Measurements from ENCODE around the gene WLS.

WLS gene

DNA sequence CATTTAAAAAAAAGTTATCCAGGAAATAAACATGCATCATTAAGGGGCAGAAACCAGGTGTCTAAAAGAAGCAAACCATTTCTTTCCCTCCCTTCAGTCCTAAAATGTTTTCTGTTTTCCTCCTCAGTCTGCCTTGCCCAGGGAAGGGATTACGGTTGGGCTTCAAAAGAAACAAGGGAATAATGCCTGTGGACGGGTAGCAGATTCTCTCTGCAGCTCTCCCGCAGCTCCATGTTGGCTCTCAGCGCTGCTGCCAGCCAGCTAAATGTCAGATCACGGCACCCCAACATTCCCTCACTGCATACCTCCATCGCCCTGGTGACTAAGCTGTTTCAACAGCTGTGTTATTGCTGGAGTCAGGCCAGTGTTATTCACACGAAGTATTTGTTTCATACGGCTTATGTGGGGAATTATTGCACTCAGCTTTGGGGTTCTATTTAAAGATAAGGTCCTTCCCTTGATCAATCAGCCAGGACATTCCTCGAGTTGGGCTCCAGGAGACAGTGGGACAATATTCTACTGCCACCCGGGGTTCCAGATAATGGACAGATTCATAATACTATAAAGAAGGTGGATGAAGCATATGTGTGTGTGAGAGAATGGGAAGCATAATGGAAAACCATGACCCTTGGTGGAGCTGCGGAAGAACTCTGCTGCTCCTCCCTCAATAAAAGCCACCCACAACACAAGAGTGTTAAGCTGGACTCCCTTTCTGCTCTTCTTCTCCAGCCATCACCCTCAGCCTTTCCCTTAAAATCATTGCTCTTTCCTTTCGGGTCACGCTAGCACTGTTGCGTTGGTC, 58.2 kb downstream of the WLS start:
- TF ChIP-seq GATA3 (IDR thresholded peaks at IDR 0.05; ENCODE audit: low read depth, low read length) (no peak), GATA2 (IDR thresholded peaks at IDR 0.05; ENCODE audit: low read depth, low read length) (no peak)

- TF ChIP-seq GATA3 (IDR thresholded peaks at IDR 0.05; ENCODE audit: low read depth, low read length), result no peak
- TF ChIP-seq GATA2 (IDR thresholded peaks at IDR 0.05; ENCODE audit: low read depth, low read length), result no peak
These were observed 58.9 kb downstream of the WLS start for GRCh38 chr1:68173283-68173935.

DNA sequence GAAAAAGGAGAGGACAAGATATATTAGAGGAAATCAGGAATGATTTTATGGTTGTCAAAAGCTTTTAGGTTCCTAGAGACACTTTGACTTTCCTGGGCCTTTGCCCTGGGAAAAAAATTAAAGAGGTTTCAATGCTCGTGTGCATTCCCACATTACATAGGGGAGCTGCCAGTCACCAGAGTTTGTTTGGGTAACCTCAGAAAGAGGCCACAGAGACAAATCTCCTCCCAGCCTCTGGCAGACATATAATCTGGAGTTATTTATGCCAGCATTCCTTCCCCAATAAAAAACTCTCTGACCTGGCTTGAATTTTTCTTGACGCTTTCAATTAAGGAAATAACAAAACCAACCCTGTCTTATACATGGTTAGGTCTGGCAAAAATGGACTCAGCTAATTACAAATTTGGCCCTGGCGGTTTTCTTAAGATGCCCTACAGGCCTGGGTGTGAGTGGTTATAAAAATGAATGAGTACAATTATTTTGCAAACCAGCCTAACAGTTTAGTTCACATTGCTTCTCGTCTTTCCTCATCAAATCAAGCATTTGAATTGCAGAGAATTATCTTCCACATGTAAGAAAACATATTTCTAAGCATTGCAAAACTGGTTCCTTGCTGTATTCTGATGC, 63.7 kb downstream of the WLS start:
- TF ChIP-seq GATA2 (IDR thresholded peaks at IDR 0.05; ENCODE audit: low read depth, low read length) (no peak), GATA3 (IDR thresholded peaks at IDR 0.05; ENCODE audit: low read depth, low read length) (no peak)

- TF ChIP-seq GATA3 (IDR thresholded peaks at IDR 0.05; ENCODE audit: low read depth, low read length) (no peak), GATA2 (IDR thresholded peaks at IDR 0.05; ENCODE audit: low read depth, low read length) (no peak)
These were observed 65.1 kb downstream of the WLS start for GRCh38 chr1:68167211-68167610.

DNA sequence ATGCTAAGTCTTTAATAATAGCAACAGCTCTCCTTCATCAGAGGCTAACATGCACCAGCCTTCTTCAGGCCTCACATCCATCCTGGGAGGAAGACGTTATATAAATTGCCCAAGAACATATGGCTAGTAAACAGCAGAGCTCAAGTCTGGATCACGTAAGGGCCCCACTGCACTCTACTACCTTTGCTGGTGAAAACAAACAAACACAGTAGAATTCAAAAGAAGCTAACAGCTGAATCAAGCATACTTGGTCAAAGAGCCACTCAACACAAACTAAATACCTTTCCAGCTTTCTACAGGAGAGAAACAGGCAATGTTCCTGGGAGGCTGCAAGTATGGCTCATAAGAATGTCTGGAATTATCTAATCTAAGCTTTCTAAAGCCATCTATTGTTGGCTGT, 66.0 kb downstream of the WLS start:
- no peak for TF ChIP-seq GATA3 (IDR thresholded peaks at IDR 0.05; ENCODE audit: low read depth, low read length)
- no peak for TF ChIP-seq GATA2 (IDR thresholded peaks at IDR 0.05; ENCODE audit: low read depth, low read length)

DNA sequence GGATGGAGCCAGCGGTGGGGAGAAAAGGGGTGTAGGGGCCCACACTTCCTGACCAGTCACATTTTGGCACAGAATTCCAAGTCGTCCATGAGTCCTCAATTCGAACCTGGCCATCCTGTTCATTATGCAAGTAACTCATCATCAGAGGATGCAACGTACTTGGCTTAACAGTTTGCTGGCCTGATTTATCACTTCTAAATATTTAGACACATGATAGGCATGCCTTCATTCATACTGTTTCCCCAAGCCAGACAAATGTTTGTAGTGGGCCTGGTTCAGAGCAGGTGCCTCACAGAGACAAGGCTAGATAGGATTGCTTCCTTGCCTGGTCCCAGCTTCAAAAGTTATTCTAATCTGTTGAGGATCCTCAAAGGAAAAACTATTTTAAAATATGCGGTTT, 66.7 kb downstream of the WLS start:
- no peak for TF ChIP-seq GATA3 (IDR thresholded peaks at IDR 0.05; ENCODE audit: low read depth, low read length)

DNA sequence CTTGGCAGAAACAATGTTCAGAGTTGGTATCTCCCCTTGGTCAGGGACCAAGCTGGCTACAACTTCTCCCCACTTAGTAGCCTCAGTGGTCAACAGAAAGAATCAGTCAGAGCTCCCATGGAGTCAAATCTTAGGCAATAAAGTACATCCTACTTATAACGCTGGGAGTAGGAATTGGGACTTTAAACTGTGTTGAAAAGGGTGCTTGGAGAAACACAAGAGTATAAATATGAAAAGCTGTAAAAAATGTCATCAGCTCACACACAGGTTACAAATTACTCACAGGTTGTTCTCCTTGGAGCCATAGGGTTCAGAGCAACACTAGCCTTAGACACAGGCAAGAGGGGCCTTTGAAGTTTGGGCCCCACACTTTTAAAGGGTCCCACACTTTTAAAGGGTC, 67.4 kb downstream of the WLS start:
- no peak for TF ChIP-seq GATA2 (IDR thresholded peaks at IDR 0.05; ENCODE audit: low read depth, low read length)
- TF ChIP-seq GATA3 (IDR thresholded peaks at IDR 0.05; ENCODE audit: low read depth, low read length), result no peak

- TF ChIP-seq GATA3 (IDR thresholded peaks at IDR 0.05; ENCODE audit: low read depth, low read length), result no peak
- TF ChIP-seq GATA2 (IDR thresholded peaks at IDR 0.05; ENCODE audit: low read depth, low read length), result no peak
These were observed 69.1 kb downstream of the WLS start for GRCh38 chr1:68163220-68163619.

GRCh38 chr1:68162761-68163160, 69.6 kb downstream of the WLS start:
- TF ChIP-seq GATA3 (IDR thresholded peaks at IDR 0.05; ENCODE audit: low read depth, low read length) (no peak), GATA2 (IDR thresholded peaks at IDR 0.05; ENCODE audit: low read depth, low read length) (no peak)

- TF ChIP-seq GATA2 (IDR thresholded peaks at IDR 0.05; ENCODE audit: low read depth, low read length) (no peak), GATA3 (IDR thresholded peaks at IDR 0.05; ENCODE audit: low read depth, low read length) (no peak)
These were observed 72.3 kb downstream of the WLS start for GRCh38 chr1:68160021-68160420.

DNA sequence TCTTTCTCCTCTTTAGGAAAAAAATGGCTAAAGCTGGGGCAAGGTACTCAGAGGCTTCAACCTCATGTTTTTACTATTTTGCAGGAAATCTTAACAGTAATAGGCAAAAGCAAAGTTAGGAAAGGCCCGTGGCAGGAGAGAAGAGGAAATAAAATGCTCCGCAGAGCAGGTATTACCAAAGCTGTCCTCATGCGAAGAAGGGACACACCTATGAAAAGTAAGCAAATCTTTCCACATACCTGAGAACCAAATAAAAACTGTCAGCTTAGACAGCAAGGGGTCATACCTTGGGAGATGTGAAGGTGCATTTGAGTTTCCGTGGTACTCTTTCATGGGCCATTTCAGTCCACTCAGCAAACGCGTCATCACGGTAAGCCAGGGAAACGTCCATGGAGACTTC, 73.5 kb downstream of the WLS start:
- TF ChIP-seq GATA3 (IDR thresholded peaks at IDR 0.05; ENCODE audit: low read depth, low read length) (no peak), GATA2 (IDR thresholded peaks at IDR 0.05; ENCODE audit: low read depth, low read length) (no peak)

DNA sequence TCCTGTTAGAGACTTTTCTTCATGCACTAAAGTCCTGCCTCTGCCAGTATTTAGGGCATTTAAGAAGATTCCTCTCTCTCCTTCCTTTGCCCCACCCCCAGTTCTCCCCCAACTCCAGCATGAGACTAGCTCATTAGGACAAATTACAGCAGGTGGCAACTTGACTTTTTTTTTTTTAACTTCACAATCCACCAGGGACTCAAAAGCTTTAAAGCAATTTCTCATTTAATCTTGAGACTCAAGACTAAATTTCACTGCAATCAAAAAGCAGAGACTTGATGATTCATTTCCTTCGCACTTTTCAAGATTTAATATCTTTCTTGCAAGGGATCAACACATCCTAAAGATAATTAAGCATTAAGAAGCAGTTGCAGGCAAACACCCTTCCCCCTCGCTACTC, 74.9 kb downstream of the WLS start:
- no peak for TF ChIP-seq GATA2 (IDR thresholded peaks at IDR 0.05; ENCODE audit: low read depth, low read length)
- no peak for TF ChIP-seq GATA3 (IDR thresholded peaks at IDR 0.05; ENCODE audit: low read depth, low read length)

DNA sequence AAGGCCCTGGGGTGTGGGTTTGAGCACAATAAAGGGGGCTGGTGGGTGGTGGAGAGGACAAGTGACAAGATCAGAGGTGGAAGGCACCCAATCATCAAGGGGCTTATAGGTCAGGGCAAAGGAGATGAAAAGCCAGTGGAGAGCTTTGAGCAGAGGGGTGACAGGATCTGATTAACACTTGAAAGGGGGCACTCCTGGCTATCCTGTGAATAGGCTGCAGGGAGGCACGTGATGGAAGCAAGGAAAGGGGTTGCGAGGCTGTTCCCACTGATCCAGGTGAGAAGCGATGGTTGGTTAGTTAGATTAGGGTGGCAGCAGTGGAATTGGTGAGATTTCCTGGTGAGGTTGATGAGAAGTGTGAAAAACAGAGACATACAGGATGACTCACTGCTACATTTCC, 80.6 kb downstream of the WLS start:
- no peak for TF ChIP-seq GATA2 (IDR thresholded peaks at IDR 0.05; ENCODE audit: low read depth, low read length)

DNA sequence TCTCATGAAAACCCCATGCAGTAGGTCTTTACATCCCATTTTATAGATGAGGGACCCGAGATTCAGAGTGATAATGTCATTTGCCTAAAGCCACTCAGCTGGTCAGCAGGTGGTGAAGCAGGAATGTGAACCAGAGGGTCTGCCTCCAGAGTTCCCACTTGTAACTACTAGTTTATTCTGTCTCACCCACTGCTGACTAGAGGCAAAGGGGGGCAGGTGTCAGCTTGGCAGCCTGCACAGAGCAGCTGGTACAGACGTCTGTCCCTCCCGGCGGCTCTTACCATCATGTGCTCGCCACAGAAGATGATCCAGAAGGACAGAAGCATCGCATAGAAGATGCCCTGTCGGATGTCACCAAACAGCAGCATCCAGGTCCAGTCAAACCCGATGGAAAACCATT, 82.4 kb downstream of the WLS start:
- TF ChIP-seq GATA3 (IDR thresholded peaks at IDR 0.05; ENCODE audit: low read depth, low read length), result no peak
- TF ChIP-seq GATA2 (IDR thresholded peaks at IDR 0.05; ENCODE audit: low read depth, low read length), result no peak
